GM12892 (cell line): ENCODE measurements around the gene PER1.

Experiments used
- DNase-seq: peaks from one replicate; pipeline ENCODE4 v3.0.0; 2011; ENCODE audit not compliant: insufficient read length
- FAIRE-seq: peaks from 2 replicates; lab custom pipeline; 2011; peaks lifted over from hg19 to GRCh38; lab: Jason Lieb, UNC
- POLR2A ChIP-seq: IDR thresholded peaks from 2 replicates; pipeline ENCODE4 v1.6.1; 2011; ENCODE audit warnings: low read depth, low read length, control low read depth
- POLR2AphosphoS5 ChIP-seq: IDR thresholded peaks from 2 replicates; pipeline ENCODE4 v1.6.1; 2011; ENCODE audit warnings: low read depth, low read length, control low read depth
- TAF1 ChIP-seq: IDR thresholded peaks from 2 replicates; pipeline ENCODE4 v1.6.1; 2011; ENCODE audit warnings: low read depth, mild to moderate bottlenecking, control low read depth, low read length, borderline replicate concordance

The PER1 gene

GRCh38 chr17:8164815-8165131 is 12.6 kb upstream of the PER1 start:
- DNase-seq, result no peak
- no peak for FAIRE-seq
- TF ChIP-seq POLR2AphosphoS5 (no peak), POLR2A (no peak), TAF1 (no peak)

GRCh38 chr17:8163978-8164814 is 12.0 kb upstream of the PER1 start:
- no peak for DNase-seq
- TF ChIP-seq TAF1, result no peak
- no peak for TF ChIP-seq POLR2A
- no peak for TF ChIP-seq POLR2AphosphoS5
- peak; percentile 68 for FAIRE-seq

- TF ChIP-seq POLR2A (no peak), POLR2AphosphoS5 (0 out of 2 replicates have a peak, but pooled peaks have one; percentile 5)
- DNase-seq (no peak), FAIRE-seq (no peak)
Observed at GRCh38 chr17:8162997-8163977, 11.1 kb upstream of the PER1 start.

GRCh38 chr17:8162233-8162996 is 10.2 kb upstream of the PER1 start, which contains the start of gene VAMP2:
Gene VAMP2 (minus strand): TSS chr17:8162948. CDS start chr17:8162879, 69 bp downstream.
- TF ChIP-seq TAF1 (peak; percentile 50; the same call in 1 of the 2 replicates), POLR2AphosphoS5 (0 out of 2 replicates have a peak, but pooled peaks have one; percentile 54), POLR2A (peak; percentile 84; the same call in 1 of the 2 replicates)
- DNase-seq (peak; percentile 83), FAIRE-seq (peak; percentile 90)

GRCh38 chr17:8161289-8162232 is 9.4 kb upstream of the PER1 start:
- no peak for TF ChIP-seq TAF1
- TF ChIP-seq POLR2AphosphoS5, result no peak
- no peak; the same call in 1 of the 2 replicates for TF ChIP-seq POLR2A
- FAIRE-seq (peak; percentile 51), DNase-seq (no peak)

GRCh38 chr17:8160741-8161221 is 8.6 kb upstream of the PER1 start:
- TF ChIP-seq POLR2AphosphoS5, result no peak
- TF ChIP-seq POLR2A, result no peak
- no peak for TF ChIP-seq TAF1
- FAIRE-seq (no peak), DNase-seq (no peak)

GRCh38 chr17:8160224-8160577 is 8.0 kb upstream of the PER1 start:
- no peak for FAIRE-seq

GRCh38 chr17:8159459-8160223 is 7.4 kb upstream of the PER1 start:
- DNase-seq (no peak), FAIRE-seq (no peak)
- no peak for TF ChIP-seq TAF1
- TF ChIP-seq POLR2A, result no peak
- no peak for TF ChIP-seq POLR2AphosphoS5

More at GRCh38 chr17:8160224-8160577, 8.0 kb upstream of the PER1 start:
- DNase-seq, result no peak
- TF ChIP-seq POLR2AphosphoS5 (no peak), POLR2A (no peak), TAF1 (no peak)

- DNase-seq (no peak), FAIRE-seq (no peak)
- TF ChIP-seq TAF1 (no peak), POLR2A (no peak), POLR2AphosphoS5 (no peak)
Observed at GRCh38 chr17:8159032-8159400, 6.8 kb upstream of the PER1 start.

- TF ChIP-seq TAF1, result no peak
- TF ChIP-seq POLR2AphosphoS5, result no peak
- peak; percentile 44 for TF ChIP-seq POLR2A
- FAIRE-seq, result peak; percentile 89
- DNase-seq, result peak; percentile 74
Observed at GRCh38 chr17:8158267-8159031, 6.2 kb upstream of the PER1 start.
